Mesodermal cell (in vitro differentiated cells): ENCODE measurements around the gene C16orf86.
A peak's percentile ranks its signal among the peaks of the same experiment; 100 is the strongest.

Source experiments
- H3K27ac ChIP-seq: 2 replicates; pipeline ENCODE4 v1.7.0; 2013; ENCODE audit warnings: mild to moderate bottlenecking, low read depth, low read length, moderate library complexity; ENCODE audit not compliant: severe bottlenecking
- H3K36me3 ChIP-seq: 2 replicates; pipeline ENCODE4 v1.7.1; 2013; ENCODE audit warnings: mild to moderate bottlenecking, low read length, moderate library complexity; ENCODE audit not compliant: control insufficient read depth, insufficient read depth
- H3K4me1 ChIP-seq: one replicate; pipeline ENCODE4 v1.7.1; 2013; ENCODE audit warnings: mild to moderate bottlenecking, low read length; ENCODE audit not compliant: insufficient read depth, control insufficient read depth, poor library complexity, severe bottlenecking
- H3K4me3 ChIP-seq: 2 replicates; pipeline ENCODE4 v1.7.0; 2013; ENCODE audit warnings: low read length, control low read depth, mild to moderate bottlenecking; ENCODE audit not compliant: insufficient read depth, poor library complexity, severe bottlenecking; ENCODE audit errors: extremely low read depth
- H3K9me3 ChIP-seq: 2 replicates; pipeline ENCODE4 v1.7.1; 2013; ENCODE audit warnings: mild to moderate bottlenecking, low read length, moderate library complexity; ENCODE audit not compliant: control insufficient read depth
- WGBS, 2 experiments: methylation state at CpG; one replicate each; pipeline ENCODE4 v1.1.5; 2013; ENCODE audit warnings: missing lambda C conversion rate in 2 of 2; ENCODE audit not compliant: insufficient coverage in 2 of 2; 5-methylcytosine and 5-hydroxymethylcytosine counted together

The C16orf86 gene

DNA sequence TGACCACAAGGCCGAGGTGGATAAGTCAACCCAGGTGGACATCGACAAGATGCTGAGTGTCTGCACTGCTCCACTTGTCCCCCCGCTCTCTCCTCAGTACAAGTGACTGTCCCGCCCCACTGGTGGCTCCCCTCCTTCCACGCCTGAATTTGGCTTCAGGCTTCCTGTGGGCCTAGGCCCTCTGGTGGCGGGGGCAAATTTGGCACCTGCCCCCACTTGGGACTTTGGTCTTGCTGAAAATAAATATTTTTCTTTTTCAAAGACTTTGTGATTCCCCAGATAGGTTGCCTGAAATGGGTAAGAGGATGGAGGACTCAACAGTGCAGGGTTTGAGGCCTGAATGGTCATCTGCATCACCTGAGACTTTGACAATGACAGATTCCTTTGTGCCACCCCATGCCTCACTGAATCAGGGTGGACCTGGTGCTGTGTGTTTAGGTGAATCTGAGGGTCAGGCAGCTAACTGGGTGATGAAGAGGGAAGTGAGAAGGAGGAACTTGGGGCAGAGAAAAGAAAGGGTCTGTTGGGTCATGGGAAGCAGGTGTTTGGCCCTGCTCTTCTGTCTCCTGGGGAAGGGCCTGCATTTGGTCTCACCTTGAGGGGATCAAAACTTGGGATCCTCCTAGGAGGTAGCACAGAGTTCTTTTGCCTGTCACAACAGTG is 2.0 kb downstream of the C16orf86 start:
- WGBS, 2 experiments, result 95 to 96% methylated on average over 6 of the region's 6 CpGs
- no peak overlapping the region for H3K27ac ChIP-seq
- peaks cover 3% of the 10 kb centered on the region for H3K36me3 ChIP-seq
- no peak overlapping the region for H3K4me3 ChIP-seq
- no peaks in the 10 kb centered on the region for H3K9me3 ChIP-seq
- H3K4me1 ChIP-seq, result peaks cover 6% of the 10 kb centered on the region

DNA sequence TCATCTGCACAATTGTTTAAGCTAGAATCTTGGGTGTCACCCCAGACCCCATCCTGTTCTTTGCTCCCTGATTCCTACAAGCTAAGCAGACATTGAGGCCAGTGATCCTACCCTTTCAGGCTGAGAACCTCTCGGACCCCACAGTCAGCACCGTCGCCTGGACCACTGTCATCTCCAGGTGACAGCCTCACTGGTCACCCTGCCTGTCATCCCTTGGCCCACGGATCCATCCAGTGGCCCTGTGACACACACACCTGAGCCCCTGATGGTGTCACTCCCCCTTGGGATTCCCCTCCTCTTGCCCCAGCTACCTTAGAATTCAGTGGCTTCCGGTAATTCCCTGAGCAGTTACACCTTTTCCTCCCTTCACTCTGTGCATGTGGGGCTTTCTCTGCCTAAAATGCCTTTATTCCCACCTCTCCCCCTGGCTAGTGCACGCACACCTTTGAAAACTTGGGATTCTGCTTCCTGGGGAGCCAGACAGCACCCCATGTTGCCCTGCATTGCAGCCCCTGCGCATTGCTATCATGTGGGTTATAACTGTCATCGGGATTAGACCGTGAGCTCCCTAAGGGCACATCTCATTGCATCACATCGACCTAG is 3.0 kb downstream of the C16orf86 start:
- Histone ChIP-seq H3K36me3 (no peaks in the 10 kb centered on the region), H3K9me3 (no peaks in the 10 kb centered on the region), H3K27ac (no peak overlapping the region), H3K4me3 (no peak overlapping the region), H3K4me1 (peaks cover 6% of the 10 kb centered on the region)
- WGBS, 2 experiments, result 92 to 93% methylated on average over 6 to 10 of the region's 10 CpGs

DNA sequence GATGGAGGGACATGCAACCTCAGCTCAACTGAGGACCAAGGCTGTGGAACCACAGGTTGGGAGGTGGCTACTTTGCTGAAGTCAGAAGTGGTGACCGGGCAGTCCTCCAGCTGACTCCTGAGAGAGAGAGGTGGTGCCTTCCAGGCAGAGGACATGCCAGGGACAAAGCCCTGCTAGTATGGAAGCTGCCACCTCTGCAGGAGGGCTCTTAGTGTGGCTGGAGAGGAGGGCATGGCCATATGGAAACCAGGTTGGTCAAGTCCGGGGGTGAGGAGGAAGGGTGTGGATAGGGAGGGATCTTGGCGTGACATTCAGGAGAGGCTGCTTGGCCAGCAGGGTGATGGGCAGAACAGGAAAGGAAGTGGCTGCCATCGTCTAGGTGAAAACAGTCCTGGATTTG is 5.7 kb downstream of the C16orf86 start:
- Histone ChIP-seq H3K4me3 (no peak overlapping the region), H3K36me3 (peaks cover 9% of the 10 kb centered on the region)
- 69 to 84% methylated on average over 4 of the region's 4 CpGs for WGBS, 2 experiments

DNA sequence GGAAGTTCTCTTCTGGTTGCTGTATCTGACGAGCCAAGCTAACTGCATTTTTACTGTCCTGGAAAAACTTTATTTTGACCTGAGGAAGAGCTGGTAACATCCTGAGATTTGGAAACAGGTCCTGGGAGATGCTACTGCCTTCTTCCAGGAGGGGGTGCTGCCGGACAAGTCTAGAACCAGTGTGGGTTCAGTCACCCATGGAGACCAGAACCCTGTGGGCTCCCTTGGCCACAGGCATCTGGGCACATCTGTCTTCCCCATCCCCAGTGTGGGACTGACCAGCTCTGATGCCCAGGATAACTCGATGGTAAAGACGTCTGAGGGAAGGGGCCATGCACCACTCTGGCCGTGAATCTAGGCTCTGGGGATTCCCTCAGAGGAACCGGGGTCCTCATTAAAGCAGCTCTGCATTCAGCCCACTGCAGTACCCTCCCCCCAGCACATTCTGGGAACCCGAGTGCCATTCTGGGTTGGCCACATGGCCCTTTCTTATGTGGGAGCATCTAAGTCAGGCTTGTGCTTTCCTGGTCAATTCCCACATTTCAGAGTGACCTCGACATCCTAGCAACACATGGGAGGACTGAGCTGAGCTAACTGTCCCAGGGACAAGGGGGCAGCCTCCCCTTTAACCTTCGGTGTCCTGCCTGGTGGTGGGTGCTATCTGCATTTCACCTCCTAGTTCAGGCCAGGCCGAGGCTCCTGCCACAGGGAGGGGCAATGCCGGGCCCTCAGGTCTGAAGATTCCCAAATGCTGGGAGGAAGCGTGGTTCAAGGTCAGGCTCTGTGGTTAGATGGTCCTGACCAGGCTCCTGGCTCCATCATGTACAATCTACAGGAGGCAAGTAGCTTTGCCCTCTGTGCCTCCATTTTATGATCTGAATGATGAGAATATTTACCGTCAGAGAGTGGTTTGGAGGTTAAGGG is 6.4 kb downstream of the C16orf86 start:
- H3K4me3 ChIP-seq, result no peak overlapping the region
- H3K36me3 ChIP-seq, result peaks cover 9% of the 10 kb centered on the region
- peak overlapping the region; percentile 23 for H3K27ac ChIP-seq
- no peaks in the 10 kb centered on the region for H3K4me1 ChIP-seq
- no peaks in the 10 kb centered on the region for H3K9me3 ChIP-seq
- WGBS, 2 experiments, result 71 to 84% methylated on average over 10 to 12 of the region's 13 CpGs

More for the DNA sequence above, 5.7 kb downstream of the C16orf86 start:
- Histone ChIP-seq H3K27ac (no peak overlapping the region), H3K9me3 (no peaks in the 10 kb centered on the region), H3K4me1 (no peaks in the 10 kb centered on the region)

DNA sequence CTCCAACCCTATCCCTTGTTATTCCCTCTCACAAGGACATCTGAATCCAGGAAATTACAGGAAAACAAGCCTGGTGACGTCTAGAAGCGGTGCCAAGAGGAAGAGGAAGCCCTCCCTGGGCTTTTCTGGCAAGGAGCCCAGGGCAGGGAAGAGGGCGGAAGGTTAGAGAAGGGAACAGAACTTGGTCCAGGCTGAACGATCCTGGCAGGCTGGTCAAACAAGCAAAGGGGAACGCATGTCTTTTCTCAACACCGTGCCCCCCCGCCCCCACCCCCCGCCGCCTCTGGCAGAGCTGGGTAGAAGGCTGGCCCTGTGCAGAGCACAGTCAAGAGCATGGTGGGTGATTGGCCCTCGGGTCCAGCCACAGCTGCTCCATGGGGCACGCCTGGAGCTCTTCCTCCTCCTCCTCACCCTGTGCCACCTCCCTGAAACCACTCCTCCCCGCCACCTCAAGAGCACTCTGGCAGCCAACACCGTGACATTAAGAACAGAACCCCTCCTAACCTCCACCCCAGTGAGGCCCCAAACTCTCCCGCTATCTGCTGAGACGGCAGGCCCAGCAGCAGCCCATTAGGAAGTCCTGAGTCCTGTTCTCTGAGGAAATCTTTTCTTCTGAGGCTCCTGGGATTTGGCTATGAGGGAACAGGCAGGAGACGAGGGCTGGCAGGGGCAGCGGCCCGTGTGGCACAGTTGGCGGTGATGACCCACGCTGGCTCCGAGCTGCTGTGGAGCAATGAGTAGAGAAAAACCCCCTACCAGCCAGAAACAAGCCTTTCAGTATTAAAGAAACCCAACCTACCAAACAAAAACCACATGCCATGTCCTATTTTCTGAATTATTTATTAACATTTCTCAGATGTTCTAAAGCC is 7.3 kb downstream of the C16orf86 start:
- H3K9me3 ChIP-seq, result no peaks in the 10 kb centered on the region
- WGBS, 2 experiments, result 91 to 94% methylated on average over 10 to 12 of the region's 21 CpGs
- peak overlapping the region; percentile 23 for H3K27ac ChIP-seq
- H3K36me3 ChIP-seq, result peaks cover 9% of the 10 kb centered on the region
- no peaks in the 10 kb centered on the region for H3K4me1 ChIP-seq
- H3K4me3 ChIP-seq, result no peak overlapping the region

DNA sequence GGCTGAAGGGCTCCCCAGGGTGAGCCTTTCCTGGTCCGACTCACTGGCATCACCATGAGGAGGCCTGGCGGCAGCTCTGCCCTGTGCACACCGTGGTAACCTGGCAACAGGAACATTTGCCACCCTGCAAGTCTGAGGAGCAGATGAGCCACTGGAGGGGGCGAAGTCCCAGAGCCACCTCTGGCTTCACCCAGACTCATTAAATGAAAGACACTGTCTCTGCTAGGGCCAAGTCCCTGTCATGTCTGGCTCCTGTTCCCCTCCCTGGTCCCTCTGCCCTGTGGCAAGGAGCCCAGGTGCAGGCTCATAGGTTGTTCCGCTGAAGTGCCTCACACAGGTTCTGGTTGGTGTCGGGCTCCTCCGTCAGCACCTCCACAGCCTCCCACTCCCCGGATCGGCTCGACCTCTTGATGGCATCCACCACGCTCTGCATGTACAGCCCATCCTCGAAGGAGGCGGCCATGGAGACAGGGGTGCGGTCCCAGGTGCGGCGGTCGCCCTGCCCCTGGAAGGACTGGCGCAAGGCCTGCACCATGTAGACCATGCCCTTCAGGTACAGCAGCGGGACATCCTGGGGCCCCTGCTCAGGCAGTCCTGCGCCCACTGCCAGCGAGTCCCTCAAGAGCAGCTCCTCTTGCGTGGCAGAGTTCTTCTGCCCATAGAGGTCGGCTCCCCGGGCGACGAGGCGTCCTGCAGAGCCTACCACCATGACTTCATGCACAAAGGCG is 8.4 kb downstream of the C16orf86 start:
- Histone ChIP-seq H3K4me1 (no peaks in the 10 kb centered on the region), H3K4me3 (no peak overlapping the region), H3K36me3 (peaks cover 11% of the 10 kb centered on the region), H3K27ac (no peak overlapping the region), H3K9me3 (no peaks in the 10 kb centered on the region)
- WGBS, 2 experiments, result 96 to 97% methylated on average over 23 to 28 of the region's 28 CpGs

DNA sequence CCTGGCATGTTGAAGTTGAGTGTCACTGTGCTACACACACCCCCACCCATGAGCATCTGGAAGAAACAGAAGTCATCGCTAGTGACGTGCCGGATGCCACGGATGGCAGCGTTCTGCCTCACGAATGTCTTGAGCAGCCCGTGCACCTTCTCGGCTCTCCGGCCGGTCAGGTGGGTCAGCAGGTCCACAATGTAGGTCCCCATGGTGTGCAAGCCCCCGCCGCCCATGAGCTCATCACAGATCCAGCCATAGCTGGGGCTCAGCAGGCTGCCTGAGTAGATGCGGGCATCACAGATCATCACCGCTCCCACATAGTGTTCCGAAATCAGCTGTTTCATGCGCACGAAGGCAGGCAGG is 8.9 kb downstream of the C16orf86 start:
- H3K9me3 ChIP-seq, result no peaks in the 10 kb centered on the region
- no peak overlapping the region for H3K27ac ChIP-seq
- H3K4me3 ChIP-seq, result no peak overlapping the region
- H3K36me3 ChIP-seq, result peaks cover 16% of the 10 kb centered on the region
- WGBS, 2 experiments, result 94 to 98% methylated on average over 16 to 17 of the region's 17 CpGs
- H3K4me1 ChIP-seq, result no peaks in the 10 kb centered on the region

DNA sequence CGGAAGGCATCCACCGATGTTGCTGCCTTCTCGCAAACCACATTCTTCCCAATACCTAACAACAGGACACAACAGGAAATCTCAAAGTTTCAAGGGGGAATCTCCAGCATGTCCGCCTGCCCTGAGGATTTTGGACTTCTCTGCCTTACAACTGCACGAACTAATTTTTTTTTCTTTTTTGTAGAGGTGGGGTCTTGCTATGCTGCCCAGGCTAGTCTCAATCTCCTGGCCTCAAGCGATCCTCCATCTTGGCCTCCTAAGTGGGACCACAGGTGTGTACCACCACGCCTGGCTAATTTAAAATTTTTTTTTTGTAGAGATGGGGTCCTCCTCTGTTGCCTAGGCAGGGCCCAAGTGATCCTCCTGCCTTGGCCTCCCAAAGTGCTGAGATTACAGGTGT is 9.4 kb downstream of the C16orf86 start:
- Histone ChIP-seq H3K4me1 (no peaks in the 10 kb centered on the region), H3K36me3 (peaks cover 19% of the 10 kb centered on the region), H3K9me3 (no peaks in the 10 kb centered on the region), H3K4me3 (no peak overlapping the region), H3K27ac (no peak overlapping the region)
- WGBS, 2 experiments, result 91 to 97% methylated on average over 3 to 7 of the region's 7 CpGs

DNA sequence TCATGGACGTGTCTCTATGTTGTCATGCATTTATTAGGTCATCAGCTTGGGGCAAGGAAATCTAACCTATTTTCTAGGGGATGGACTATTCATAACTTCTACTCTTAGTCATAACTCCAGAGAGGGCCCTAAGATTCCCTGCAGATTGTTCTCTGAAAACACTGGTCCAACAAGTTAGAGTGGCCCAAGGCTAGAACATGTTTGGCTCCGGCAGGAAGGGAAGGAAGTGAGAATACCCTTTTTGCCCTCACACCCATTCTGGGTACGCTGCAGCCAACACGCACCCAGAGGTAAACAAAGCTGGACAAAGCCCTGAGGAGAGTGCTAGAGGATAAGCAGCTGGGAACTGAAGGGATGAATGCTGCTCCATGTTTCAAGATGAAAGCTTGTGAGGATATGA is 9.9 kb downstream of the C16orf86 start:
- Histone ChIP-seq H3K4me1 (no peaks in the 10 kb centered on the region), H3K4me3 (no peak overlapping the region)

DNA sequence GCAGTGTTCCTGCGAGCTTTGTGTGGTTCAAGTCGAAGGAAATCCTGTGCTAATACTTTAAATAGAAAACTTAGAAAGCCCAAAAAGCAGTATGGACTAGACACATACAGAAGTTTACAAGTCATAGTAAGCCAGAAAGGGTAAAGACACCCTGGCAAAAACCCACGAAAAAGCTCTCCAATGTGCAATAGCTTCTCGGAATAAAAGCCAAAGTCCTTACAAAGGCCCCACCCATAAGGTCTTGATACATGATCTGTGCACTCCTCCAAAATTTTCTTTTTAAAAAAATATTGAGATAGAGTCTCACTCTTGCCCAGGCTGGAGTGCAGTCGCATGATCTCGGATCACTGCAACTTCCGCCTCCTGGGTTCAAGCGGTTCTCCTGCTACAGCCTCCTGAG is 10.3 kb downstream of the C16orf86 start:
- WGBS, 2 experiments, result 94 to 97% methylated on average over 4 to 8 of the region's 8 CpGs
- H3K9me3 ChIP-seq, result no peaks in the 10 kb centered on the region
- H3K4me1 ChIP-seq, result no peaks in the 10 kb centered on the region
- H3K4me3 ChIP-seq, result no peak overlapping the region
- peaks cover 25% of the 10 kb centered on the region for H3K36me3 ChIP-seq
- H3K27ac ChIP-seq, result no peak overlapping the region

More for the DNA sequence above, 9.9 kb downstream of the C16orf86 start:
- 97 to 100% methylated on average over 2 to 3 of the region's 4 CpGs for WGBS, 2 experiments
- Histone ChIP-seq H3K36me3 (peaks cover 24% of the 10 kb centered on the region), H3K27ac (no peak overlapping the region), H3K9me3 (no peaks in the 10 kb centered on the region)
